C4-2B (cell line): ENCODE results near the gene OSBPL5.

Experiments used
- H3K27ac ChIP-seq: fragments of 450-650 bp; 2 replicates; pipeline ENCODE4 v1.5.1; 2017
- ZFX ChIP-seq: fragments of 450-650 bp; IDR thresholded peaks from 2 replicates; pipeline ENCODE4 v1.6.1; 2017
- TF ChIP-seq, protein P1 (sequence below): fragments of 450-650 bp; conservative IDR thresholded peaks from 2 replicates; pipeline ENCODE4 v1.5.1; 2017; ENCODE audit warnings: mild to moderate bottlenecking

OSBPL5 gene

DNA sequence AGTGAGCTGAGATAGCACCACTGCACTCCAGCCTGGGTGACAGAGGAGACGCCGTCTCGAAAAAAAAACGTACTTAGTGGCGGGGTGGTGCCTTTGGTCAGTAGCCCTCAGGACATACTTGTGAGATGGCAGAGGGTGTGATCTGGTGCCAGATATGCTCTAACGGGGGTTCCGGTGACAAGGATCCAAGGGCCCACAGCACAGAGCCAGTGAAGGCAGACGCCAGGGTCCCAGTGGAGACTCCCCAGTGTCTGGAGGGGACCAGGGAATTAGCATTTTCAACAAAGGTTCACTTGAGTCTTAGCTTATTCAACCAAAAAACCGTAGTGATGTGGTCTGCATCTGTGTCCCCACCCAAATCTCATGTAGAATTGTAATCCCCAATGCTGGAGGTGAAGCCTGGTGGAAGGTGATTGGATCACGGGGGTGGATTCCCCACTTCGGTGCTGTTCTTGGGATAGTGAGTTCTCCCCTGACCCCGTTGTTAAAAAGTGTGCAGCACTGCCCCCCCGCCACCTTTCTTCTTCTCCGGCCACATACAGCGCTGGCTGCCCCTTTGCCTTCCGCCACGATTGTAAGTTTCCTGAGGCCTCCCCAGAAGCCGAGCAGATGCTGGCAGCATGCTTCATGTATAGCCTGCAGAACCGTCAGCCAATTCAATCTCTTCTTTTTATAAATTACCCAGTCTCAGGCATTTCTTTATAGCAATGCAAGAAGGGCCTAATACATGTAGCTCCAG is 26.6 kb upstream of the OSBPL5 start:
- no peak overlapping the region for H3K27ac ChIP-seq
- TF ChIP-seq, protein P1, sequence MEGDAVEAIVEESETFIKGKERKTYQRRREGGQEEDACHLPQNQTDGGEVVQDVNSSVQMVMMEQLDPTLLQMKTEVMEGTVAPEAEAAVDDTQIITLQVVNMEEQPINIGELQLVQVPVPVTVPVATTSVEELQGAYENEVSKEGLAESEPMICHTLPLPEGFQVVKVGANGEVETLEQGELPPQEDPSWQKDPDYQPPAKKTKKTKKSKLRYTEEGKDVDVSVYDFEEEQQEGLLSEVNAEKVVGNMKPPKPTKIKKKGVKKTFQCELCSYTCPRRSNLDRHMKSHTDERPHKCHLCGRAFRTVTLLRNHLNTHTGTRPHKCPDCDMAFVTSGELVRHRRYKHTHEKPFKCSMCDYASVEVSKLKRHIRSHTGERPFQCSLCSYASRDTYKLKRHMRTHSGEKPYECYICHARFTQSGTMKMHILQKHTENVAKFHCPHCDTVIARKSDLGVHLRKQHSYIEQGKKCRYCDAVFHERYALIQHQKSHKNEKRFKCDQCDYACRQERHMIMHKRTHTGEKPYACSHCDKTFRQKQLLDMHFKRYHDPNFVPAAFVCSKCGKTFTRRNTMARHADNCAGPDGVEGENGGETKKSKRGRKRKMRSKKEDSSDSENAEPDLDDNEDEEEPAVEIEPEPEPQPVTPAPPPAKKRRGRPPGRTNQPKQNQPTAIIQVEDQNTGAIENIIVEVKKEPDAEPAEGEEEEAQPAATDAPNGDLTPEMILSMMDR, result no peak
- TF ChIP-seq ZFX, result no peak

DNA sequence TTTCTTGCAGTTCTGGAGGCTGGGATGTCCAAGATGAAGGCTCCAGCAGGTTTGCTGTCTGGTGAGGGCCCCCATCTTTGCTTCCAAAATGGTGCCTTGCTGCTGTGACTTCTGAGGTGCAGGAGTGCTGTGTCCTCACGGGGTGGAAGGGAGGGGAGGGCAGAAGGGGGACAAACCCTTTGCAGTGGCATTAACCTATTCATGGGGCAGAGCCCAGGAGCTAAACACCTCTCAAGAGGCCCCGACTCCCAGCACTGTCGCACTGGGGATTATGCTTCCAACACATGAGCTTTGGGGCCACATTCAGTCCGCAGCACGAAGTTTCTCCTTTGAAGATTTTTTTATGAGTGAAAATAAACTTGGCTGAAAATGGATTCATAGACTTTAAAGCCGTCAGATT is 25.5 kb upstream of the OSBPL5 start:
- TF ChIP-seq, protein P1, result no peak
- no peak for TF ChIP-seq ZFX
- H3K27ac ChIP-seq, result no peak overlapping the region

DNA sequence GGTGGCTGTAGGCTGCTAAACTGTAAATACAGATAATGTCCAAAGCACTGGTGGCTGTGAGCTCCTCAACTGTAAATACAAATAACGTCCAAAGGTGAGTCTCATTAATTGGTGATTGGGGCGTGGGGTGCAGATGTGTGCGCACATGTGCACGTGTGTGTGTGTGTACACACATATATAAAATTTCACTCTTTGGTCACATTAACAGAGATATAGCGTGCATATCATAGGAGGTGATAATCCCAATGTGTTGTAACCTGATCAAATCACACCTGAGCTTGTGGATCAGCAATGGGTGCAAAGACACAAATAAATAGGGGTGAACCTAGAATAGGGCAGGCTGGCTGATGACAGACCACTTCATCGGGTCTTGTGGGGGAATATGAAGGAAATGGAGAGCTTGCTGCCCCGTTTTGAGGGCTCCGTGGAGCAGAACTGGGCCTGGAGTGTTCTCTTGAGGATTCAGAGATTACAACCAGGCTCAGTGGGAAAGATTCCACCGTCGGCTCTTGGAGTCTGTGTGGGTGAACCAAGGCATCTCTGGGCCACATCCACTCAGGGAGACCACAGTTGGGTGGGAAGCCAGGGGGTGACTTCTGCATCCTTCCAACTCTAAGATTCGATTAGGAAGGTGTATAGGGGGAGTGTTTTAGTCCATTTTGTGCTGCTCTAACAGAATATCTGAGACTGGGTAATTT is 24.9 kb upstream of the OSBPL5 start:
- H3K27ac ChIP-seq, result no peak overlapping the region
- TF ChIP-seq, protein P1, result no peak

DNA sequence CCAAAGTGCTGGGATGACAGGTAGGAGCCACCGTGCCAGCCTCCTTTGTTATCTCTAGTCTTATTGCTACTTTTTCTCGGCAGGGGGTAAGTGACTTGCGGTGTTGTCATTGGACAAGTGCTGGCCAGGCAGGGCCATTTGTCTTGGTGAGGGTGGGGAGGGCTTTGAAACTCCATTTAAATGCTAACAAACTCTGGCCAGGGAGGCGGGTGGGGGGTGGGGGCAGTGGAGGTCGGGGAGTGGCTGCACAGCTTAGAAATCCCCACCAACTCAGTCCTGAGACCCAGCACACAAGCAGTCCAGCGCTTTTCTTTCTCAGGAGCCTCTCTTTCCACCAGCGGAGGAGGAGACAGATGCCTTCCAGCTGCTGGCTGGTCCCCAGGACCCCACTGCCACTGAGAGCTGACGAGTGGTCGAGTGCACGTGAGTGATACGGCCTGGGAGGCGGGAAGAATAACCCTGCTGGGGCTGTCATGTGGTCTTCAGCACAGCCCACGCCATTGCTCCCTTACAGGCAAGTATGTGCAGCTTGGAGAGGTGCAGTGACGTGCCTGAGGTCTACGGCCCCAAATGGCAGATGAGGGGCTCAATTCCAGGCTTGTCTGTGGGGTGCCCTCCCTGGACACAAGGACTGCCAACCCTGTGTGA is 24.2 kb upstream of the OSBPL5 start:
- no peak overlapping the region for H3K27ac ChIP-seq
- TF ChIP-seq ZFX, result no peak
- TF ChIP-seq, protein P1, result no peak

DNA sequence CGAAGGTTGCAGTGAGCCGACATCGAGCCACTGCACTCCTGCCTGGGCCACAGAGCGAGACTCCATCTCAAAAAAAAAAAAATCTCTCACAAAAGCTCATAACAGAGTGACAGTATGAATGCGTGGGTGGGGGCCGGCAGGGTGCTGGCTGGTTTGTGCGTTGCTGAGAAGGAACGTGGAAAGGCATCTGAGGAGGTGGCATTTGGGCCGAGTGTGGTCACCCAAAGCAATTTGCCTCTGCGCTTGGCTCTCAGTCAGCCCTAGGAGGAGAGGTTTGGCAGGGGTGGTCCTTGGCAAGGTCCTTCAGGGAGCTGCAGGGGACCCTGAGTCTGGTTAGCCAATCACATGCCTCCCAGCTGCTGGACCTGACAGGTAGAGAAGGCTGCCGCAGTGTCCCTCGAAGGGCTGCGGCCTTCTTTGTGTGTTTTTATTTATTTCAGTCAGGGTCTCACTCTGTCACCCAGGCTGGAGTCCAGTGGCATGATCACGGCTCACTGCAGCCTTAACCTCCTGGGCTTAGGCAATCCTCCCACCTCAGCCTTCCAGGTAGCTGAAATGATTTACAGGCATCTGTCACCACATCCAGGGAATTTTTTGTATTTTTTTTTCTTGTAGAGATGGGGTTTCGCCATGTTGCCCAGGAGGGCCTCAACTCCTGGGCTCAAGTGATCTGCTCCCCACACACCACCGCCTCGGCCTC is 23.5 kb upstream of the OSBPL5 start:
- TF ChIP-seq, protein P1, result no peak
- TF ChIP-seq ZFX, result no peak
- no peak overlapping the region for H3K27ac ChIP-seq

DNA sequence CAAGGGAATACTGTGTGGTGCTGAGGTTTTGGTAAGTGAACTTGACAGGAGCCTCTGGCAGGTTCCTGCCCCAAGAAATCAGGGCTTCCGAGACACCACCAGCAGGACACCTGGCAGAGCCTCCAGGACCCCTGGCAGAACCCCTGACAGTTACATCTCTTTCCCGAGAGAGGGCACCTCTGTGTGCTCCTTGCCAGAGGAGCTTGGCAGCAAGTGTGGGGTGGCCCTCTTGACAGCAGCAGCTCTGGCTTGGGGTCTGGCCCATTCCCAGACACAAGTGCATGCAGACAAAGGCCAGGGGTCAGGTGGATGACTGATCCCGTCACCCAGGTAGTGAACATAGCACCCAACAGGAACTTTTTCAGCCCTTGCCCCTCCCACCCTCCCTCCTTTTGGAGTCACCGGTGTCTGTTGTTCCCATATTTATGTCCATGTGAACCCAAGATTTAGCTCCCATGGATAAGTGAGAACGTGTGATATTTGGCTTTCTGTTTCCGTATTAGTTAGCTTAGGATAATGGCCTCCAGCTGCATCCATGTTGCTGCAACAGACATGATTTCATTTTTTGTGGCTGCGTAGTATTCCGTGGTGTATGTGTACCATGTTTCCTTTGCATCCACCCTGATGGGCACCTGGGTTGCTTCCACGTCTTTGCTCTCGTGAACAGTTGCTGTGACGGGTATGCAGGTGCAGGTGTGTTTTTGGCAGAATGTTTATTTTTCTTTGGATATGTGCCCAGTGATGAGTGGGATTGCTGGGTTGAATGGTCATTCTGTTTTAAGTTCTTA is 21.2 kb upstream of the OSBPL5 start:
- no peak for TF ChIP-seq ZFX
- TF ChIP-seq, protein P1, result no peak
- no peak overlapping the region for H3K27ac ChIP-seq
